OCI-LY1 (cell line): Measurements from ENCODE around the gene PHF2.

Experiments used
- CTCF ChIP-seq: fragments of 200-600 bp; sonication (generic), shearing (Covaris generic); IDR thresholded peaks from 2 replicates; pipeline ENCODE4 v1.5.1; 2017; ENCODE audit warnings: mild to moderate bottlenecking, antibody characterized with exemption, low read length, moderate library complexity, mixed read lengths
- EZH2 ChIP-seq: fragments of 200-600 bp; sonication (generic), shearing (Covaris generic); IDR thresholded peaks from 2 replicates; pipeline ENCODE4 v1.8.0; 2017; ENCODE audit warnings: borderline replicate concordance, mixed run types, mild to moderate bottlenecking, antibody characterized with exemption, low read length, moderate library complexity, mixed read lengths

- TF ChIP-seq CTCF (no peak), EZH2 (no peak)
Observed at GRCh38 chr9:93610206-93610605, 33.8 kb downstream of the PHF2 start.
